Stomach smooth muscle (tissue), 2 donors: Measurements from ENCODE around the gene TLK1.
A peak's percentile ranks its signal among the peaks of the same experiment; 100 is the strongest.

Experiments
- H3K27ac ChIP-seq: one replicate; pipeline ENCODE4 v1.7.0; 2013; ENCODE audit warnings: mild to moderate bottlenecking, low read length, inconsistent platforms
- H3K27me3 ChIP-seq, 2 donors: one replicate each; pipeline ENCODE4 v1.7.0; 2013; ENCODE audit warnings: low read length in 2 of 2; ENCODE audit not compliant: insufficient read depth in 2 of 2, control insufficient read depth in 1 of 2
- H3K36me3 ChIP-seq, 2 donors: one replicate each; pipeline ENCODE4 v1.7.0; 2013; ENCODE audit warnings: low read length in 2 of 2; ENCODE audit not compliant: control insufficient read depth in 2 of 2, insufficient read depth in 2 of 2
- H3K4me1 ChIP-seq: one replicate; pipeline ENCODE4 v1.7.0; 2013; ENCODE audit warnings: low read length; ENCODE audit not compliant: control insufficient read depth, insufficient read depth
- H3K4me3 ChIP-seq, 2 donors: one replicate each; pipeline ENCODE4 v1.7.0; 2013; ENCODE audit warnings: low read length in 2 of 2
- H3K9ac ChIP-seq, 2 donors: one replicate each; pipeline ENCODE4 v1.7.0; 2013; ENCODE audit warnings: low read length in 2 of 2, mild to moderate bottlenecking in 1 of 2
- H3K9me3 ChIP-seq, 2 donors: one replicate each; pipeline ENCODE4 v1.7.0; 2013; ENCODE audit warnings: low read length in 2 of 2; ENCODE audit not compliant: control insufficient read depth in 2 of 2
- donor health status: healthy.
- donor health status: Pancreatic carcinoma.

The TLK1 gene

GRCh38 chr2:171158036-171158789 lies 2.5 kb downstream of the TLK1 start:
- Histone ChIP-seq H3K9me3 (no peaks in the 10 kb centered on the region), H3K36me3 (no peaks in the 10 kb centered on the region), H3K4me1 (peaks cover 13% of the 10 kb centered on the region), H3K27ac (no peak overlapping the region), H3K9ac (peak overlapping the region in 1 of 2 donors; percentile 88), H3K4me3 (peak overlapping the region; percentile 62 to 96), H3K27me3 (no peaks in the 10 kb centered on the region)

- Histone ChIP-seq H3K4me1 (peaks cover 12% of the 10 kb centered on the region), H3K27ac (no peak overlapping the region), H3K27me3 (no peaks in the 10 kb centered on the region), H3K9me3 (no peaks in the 10 kb centered on the region), H3K9ac (no peak overlapping the region), H3K4me3 (no peak overlapping the region), H3K36me3 (no peaks in the 10 kb centered on the region)
Measured at GRCh38 chr2:171157109-171157500, 3.6 kb downstream of the TLK1 start.

GRCh38 chr2:171154348-171154747 lies 6.3 kb downstream of the TLK1 start:
- Histone ChIP-seq H3K9ac (no peak overlapping the region), H3K4me3 (no peak overlapping the region), H3K27ac (no peak overlapping the region), H3K36me3 (no peaks in the 10 kb centered on the region), H3K9me3 (no peaks in the 10 kb centered on the region), H3K4me1 (peaks cover 7% of the 10 kb centered on the region), H3K27me3 (no peaks in the 10 kb centered on the region)

GRCh38 chr2:171150694-171151285 lies 9.9 kb downstream of the TLK1 start:
- no peak overlapping the region for H3K27ac ChIP-seq
- H3K4me1 ChIP-seq: no peaks in the 10 kb centered on the region
- H3K4me3 ChIP-seq: no peak overlapping the region

GRCh38 chr2:171149986-171150693 lies 10.6 kb downstream of the TLK1 start:
- no peaks in the 10 kb centered on the region for H3K36me3 ChIP-seq
- H3K4me3 ChIP-seq: no peak overlapping the region
- no peak overlapping the region for H3K27ac ChIP-seq
- no peaks in the 10 kb centered on the region for H3K4me1 ChIP-seq
- no peak overlapping the region for H3K9ac ChIP-seq
- no peaks in the 10 kb centered on the region for H3K9me3 ChIP-seq
- H3K27me3 ChIP-seq: no peaks in the 10 kb centered on the region

More at GRCh38 chr2:171150694-171151285, 9.9 kb downstream of the TLK1 start:
- no peaks in the 10 kb centered on the region for H3K9me3 ChIP-seq
- no peaks in the 10 kb centered on the region for H3K36me3 ChIP-seq
- H3K27me3 ChIP-seq: no peaks in the 10 kb centered on the region
- no peak overlapping the region for H3K9ac ChIP-seq

GRCh38 chr2:171149171-171149938 lies 11.3 kb downstream of the TLK1 start:
- no peaks in the 10 kb centered on the region for H3K4me1 ChIP-seq
- no peak overlapping the region for H3K27ac ChIP-seq
- no peak overlapping the region for H3K4me3 ChIP-seq
- no peaks in the 10 kb centered on the region for H3K36me3 ChIP-seq
- no peaks in the 10 kb centered on the region for H3K27me3 ChIP-seq
- H3K9me3 ChIP-seq: no peaks in the 10 kb centered on the region
- no peak overlapping the region for H3K9ac ChIP-seq

- H3K4me3 ChIP-seq: no peak overlapping the region
- no peaks in the 10 kb centered on the region for H3K27me3 ChIP-seq
- no peak overlapping the region for H3K27ac ChIP-seq
- H3K4me1 ChIP-seq: no peaks in the 10 kb centered on the region
- H3K36me3 ChIP-seq: no peaks in the 10 kb centered on the region
- H3K9ac ChIP-seq: no peak overlapping the region
- H3K9me3 ChIP-seq: no peaks in the 10 kb centered on the region
Measured at GRCh38 chr2:171147081-171147480, 13.6 kb downstream of the TLK1 start.

GRCh38 chr2:171146633-171147032 lies 14.1 kb downstream of the TLK1 start:
- no peaks in the 10 kb centered on the region for H3K36me3 ChIP-seq
- no peaks in the 10 kb centered on the region for H3K27me3 ChIP-seq
- H3K27ac ChIP-seq: no peak overlapping the region
- H3K9ac ChIP-seq: no peak overlapping the region
- H3K4me1 ChIP-seq: no peaks in the 10 kb centered on the region
- no peak overlapping the region for H3K4me3 ChIP-seq
- H3K9me3 ChIP-seq: no peaks in the 10 kb centered on the region

GRCh38 chr2:171146071-171146470 lies 14.6 kb downstream of the TLK1 start:
- no peak overlapping the region for H3K27ac ChIP-seq
- H3K4me1 ChIP-seq: no peaks in the 10 kb centered on the region
- no peaks in the 10 kb centered on the region for H3K36me3 ChIP-seq
- H3K9ac ChIP-seq: no peak overlapping the region
- H3K9me3 ChIP-seq: no peaks in the 10 kb centered on the region
- no peaks in the 10 kb centered on the region for H3K27me3 ChIP-seq
- no peak overlapping the region for H3K4me3 ChIP-seq

GRCh38 chr2:171143670-171144062 lies 17.0 kb downstream of the TLK1 start:
- no peak overlapping the region for H3K4me3 ChIP-seq
- H3K27ac ChIP-seq: no peak overlapping the region
- no peak overlapping the region for H3K9ac ChIP-seq

More at GRCh38 chr2:171143670-171144062, 17.0 kb downstream of the TLK1 start:
- Histone ChIP-seq H3K9me3 (no peaks in the 10 kb centered on the region), H3K36me3 (no peaks in the 10 kb centered on the region), H3K4me1 (no peaks in the 10 kb centered on the region), H3K27me3 (no peaks in the 10 kb centered on the region)
